GM18951 (cell line): Measurements from ENCODE around the gene PUM1.

Experiments used
- POLR2A ChIP-seq: IDR thresholded peaks from 4 replicates; pipeline ENCODE4 v1.6.1; 2011; ENCODE audit warnings: mild to moderate bottlenecking; ENCODE audit not compliant: insufficient read length, insufficient read depth; ENCODE audit errors: extremely low read depth
- in situ Hi-C: fragments of 300-500 bp; cut with MboI; formaldehyde crosslinking; loops from one replicate; pipeline ENCODE4 v1.12.0; 2022; ENCODE audit warnings: low sequenced_read_pairs, mixed read lengths, inconsistent platforms; ENCODE audit not compliant: unreplicated experiment

The PUM1 gene

DNA sequence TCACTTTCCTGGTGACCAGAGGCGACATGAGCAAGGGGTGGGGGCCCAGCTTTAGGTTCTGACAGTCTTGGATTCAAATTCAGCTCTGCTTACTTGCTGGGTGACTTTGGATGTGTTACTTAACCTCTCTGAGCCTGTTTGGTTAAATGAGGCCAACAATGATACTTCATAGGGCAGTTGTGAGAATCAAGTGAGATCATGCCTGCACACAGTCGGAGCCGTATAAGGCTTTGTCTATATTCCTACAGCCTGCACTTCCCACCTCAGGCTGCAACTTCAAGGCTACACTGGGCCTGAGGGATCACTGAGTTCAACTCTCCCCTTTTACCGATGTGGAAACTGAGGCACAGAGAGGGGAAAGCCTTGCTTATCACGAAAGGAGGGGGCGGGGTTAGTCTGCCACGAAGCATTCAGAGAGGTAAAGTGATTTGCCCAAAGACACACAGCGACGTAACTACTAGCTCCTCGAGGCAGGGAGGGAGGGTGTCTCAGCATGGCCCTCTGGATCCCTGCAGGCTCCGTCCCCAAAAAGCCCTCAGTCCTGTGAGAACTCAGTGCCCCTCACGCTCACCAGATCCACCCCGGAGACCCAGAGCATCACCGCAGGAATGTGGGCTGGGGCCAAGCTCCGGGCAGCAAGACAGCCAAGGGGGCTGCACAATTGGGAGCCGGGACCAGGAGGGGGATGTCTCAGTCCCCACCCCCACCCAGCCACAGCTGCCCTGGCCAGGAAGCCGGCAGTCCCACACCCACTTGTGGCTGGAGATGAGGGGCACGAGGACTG is 181.9 kb downstream of the PUM1 start:
- in situ Hi-C loops: no loop called here
- TF ChIP-seq POLR2A: no peak

DNA sequence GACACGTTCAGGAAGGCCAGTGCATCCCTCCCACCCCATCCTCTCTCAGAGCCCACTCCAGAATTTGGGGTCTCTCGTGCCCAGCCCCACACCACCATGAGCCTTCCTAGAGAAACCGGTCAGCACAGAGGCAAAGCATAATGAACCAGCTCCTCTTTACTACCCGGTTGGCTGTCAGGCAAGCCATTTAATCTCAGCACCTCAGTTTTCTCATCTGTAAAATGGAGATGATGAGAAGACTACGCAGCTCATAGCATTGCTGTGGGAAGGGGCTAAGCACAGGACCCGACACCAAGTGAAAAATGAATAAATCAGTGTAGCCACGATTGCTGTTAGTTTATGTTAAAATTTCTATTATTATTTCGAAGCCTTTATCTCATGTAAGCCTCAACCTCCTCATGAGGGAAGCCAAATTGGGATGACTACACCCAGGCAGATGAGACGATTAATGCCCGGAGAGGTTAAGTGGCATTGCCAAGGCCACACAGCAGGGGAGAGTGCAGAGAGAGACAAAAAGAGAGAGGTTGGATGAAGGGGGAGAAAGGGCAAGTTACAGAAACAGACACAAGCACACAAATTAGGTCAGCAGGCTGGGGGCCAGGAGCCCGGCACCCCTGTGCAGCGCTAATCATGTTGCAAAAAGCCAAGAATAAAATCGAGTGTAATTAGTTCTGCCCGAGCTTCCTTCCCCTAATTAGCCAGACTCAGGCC is 182.7 kb downstream of the PUM1 start:
- TF ChIP-seq POLR2A: no peak

More for the DNA sequence above, 182.7 kb downstream of the PUM1 start:
- in situ Hi-C loops: no loop called here
